ENCODE data around the gene UBXN11. TPM values are rescaled to one million over a fixed set of nuclear protein-coding genes. Genes with fewer than 3 reads are reported as not detected.
"Not testable (repeated sequence)": the region's sequence is repeated elsewhere in the genome, so short reads cannot be mapped to it uniquely, and the experiment has no call there.

UBXN11 gene
- total RNA-seq, 4 donors from 2014 or later, result 4.9 to 17.9 (median 12.0) TPM

- Histone ChIP-seq H3K4me1 (peaks cover 4 to 22% (median 6%) of the 10 kb centered on the region in 4 donors), H3K36me3 (no peaks in the 10 kb centered on the region), H3K4me3 (peak within 1 kb of the TSS in 2 of 4 donors; percentile 11 to 44), H3K27me3 (no peaks in the 10 kb centered on the region), H3K27ac (peak within 1 kb of the TSS; percentile 62 to 72 (median 64)), H3K9me3 (no peaks in the 10 kb centered on the region)
- intact Hi-C loops (cut with DNase I; ENCODE audit: low total_unique reads), result no loop called here
- TF ChIP-seq POLR2AphosphoS5 (IDR thresholded peaks at IDR 0.05), result peak in 2 of 3 donors; percentile 33 to 42
- peak; percentile 43 for TF ChIP-seq POLR2A (IDR thresholded peaks at IDR 0.05)
- no peak for TF ChIP-seq CTCF (IDR thresholded peaks at IDR 0.05)
- no peak for TF ChIP-seq EP300 (IDR thresholded peaks at IDR 0.05; ENCODE audit: low read depth)
- WGBS, 2 donors (ENCODE audit: low coverage in 1 of 2), result 61 to 70% methylated on average over 2 to 12 of the region's 12 CpGs
- in situ Hi-C loops (cut with MboI; ENCODE audit: low pct_ligation_motif_present in 1 of 4, low pct_unique_long_range_greater_than_20kb in 1 of 4, low sequenced_read_pairs in 3 of 4), result no loop called here
- DNase-seq, result peak; percentile 63
Observed at GRCh38 chr1:26317612-26318337, 11.3 kb upstream of the UBXN11 start, which contains the start of gene CD52. TSS of gene CD52 (plus strand) at chr1:26317958. CDS start at chr1:26318018, 60 bp downstream.

DNA sequence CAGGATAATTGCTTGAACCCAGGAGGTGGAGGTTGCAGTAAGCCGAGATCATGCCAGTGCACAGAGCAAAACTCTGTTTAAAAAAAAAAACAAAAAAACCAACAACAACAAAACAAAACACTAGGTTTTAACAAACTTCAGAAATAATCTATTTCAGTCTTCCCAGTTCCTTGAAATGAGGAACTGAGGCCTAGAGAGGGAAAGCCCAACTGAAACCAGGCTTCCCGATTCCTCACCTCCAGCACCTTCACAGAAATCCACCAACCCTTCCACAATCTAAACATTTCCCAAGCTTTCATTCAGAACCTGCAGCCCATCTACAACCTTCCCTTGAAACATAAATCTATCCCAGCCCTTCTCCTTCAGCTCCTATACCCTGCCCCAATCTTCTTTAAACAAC, 10.7 kb upstream of the UBXN11 start:
- in situ Hi-C loops (cut with MboI; ENCODE audit: low pct_ligation_motif_present in 1 of 4, low pct_unique_long_range_greater_than_20kb in 1 of 4, low sequenced_read_pairs in 3 of 4), result no loop called here
- peaks cover 4 to 22% (median 6%) of the 10 kb centered on the region in 4 donors for H3K4me1 ChIP-seq
- H3K4me3 ChIP-seq, result no peak overlapping the region
- intact Hi-C loops (cut with DNase I; ENCODE audit: low total_unique reads), result no loop called here
- WGBS, 2 donors (ENCODE audit: low coverage in 1 of 2), result 43 to 71% methylated on average over 1 to 2 of the region's 2 CpGs
- H3K27me3 ChIP-seq, result no peaks in the 10 kb centered on the region
- H3K36me3 ChIP-seq, result no peaks in the 10 kb centered on the region
- H3K9me3 ChIP-seq, result no peaks in the 10 kb centered on the region
- TF ChIP-seq EP300 (IDR thresholded peaks at IDR 0.05; ENCODE audit: low read depth) (no peak), POLR2AphosphoS5 (IDR thresholded peaks at IDR 0.05) (no peak)
- no peak for DNase-seq
- H3K27ac ChIP-seq, result peak overlapping the region; percentile 62 to 72 (median 64)

- no peaks in the 10 kb centered on the region for H3K9me3 ChIP-seq
- no peaks in the 10 kb centered on the region for H3K36me3 ChIP-seq
- H3K4me3 ChIP-seq, result no peak overlapping the region
- peaks cover 1 to 15% (median 3%) of the 10 kb centered on the region in 4 donors for H3K4me1 ChIP-seq
- 69 to 85% methylated on average over 3 to 8 of the region's 8 CpGs for WGBS, 2 donors (ENCODE audit: low coverage in 1 of 2)
- intact Hi-C loops (cut with DNase I; ENCODE audit: low total_unique reads), result no loop called here
- DNase-seq, result no peak
- in situ Hi-C loops (cut with MboI; ENCODE audit: low pct_ligation_motif_present in 1 of 4, low pct_unique_long_range_greater_than_20kb in 1 of 4, low sequenced_read_pairs in 3 of 4), result no loop called here
- TF ChIP-seq EP300 (IDR thresholded peaks at IDR 0.05; ENCODE audit: low read depth) (no peak), POLR2AphosphoS5 (IDR thresholded peaks at IDR 0.05) (no peak)
- H3K27me3 ChIP-seq, result no peaks in the 10 kb centered on the region
- H3K27ac ChIP-seq, result peak overlapping the region in 3 of 4 donors; percentile 6 to 50 (median 41)
Observed at GRCh38 chr1:26315874-26316850, 9.7 kb upstream of the UBXN11 start.

- intact Hi-C loops (cut with DNase I; ENCODE audit: low total_unique reads), result no loop called here
- 76 to 87% methylated on average over 5 of the region's 5 CpGs for WGBS, 2 donors (ENCODE audit: low coverage in 1 of 2)
- peak overlapping the region in 2 of 4 donors; percentile 29 to 50 for H3K27ac ChIP-seq
Observed at GRCh38 chr1:26314501-26314900, 8.1 kb upstream of the UBXN11 start.

GRCh38 chr1:26307966-26308899, 1.8 kb upstream of the UBXN11 start:
- DNase-seq; in situ Hi-C loops (cut with MboI; ENCODE audit: low pct_ligation_motif_present in 1 of 4, low pct_unique_long_range_greater_than_20kb in 1 of 4, low sequenced_read_pairs in 3 of 4); H3K4me3 ChIP-seq; H3K9me3 ChIP-seq; H3K27me3 ChIP-seq; H3K36me3 ChIP-seq; intact Hi-C loops (cut with DNase I; ENCODE audit: low total_unique reads): not testable (repeated sequence)
- H3K4me1 ChIP-seq, result peaks cover 5 to 16% (median 11%) of the 10 kb centered on the region in 4 donors
- peak overlapping the region in 2 of 4 donors; percentile 69 to 74 for H3K27ac ChIP-seq
- 80 to 85% methylated on average over 12 to 21 of the region's 21 CpGs for WGBS, 2 donors (ENCODE audit: low coverage in 1 of 2)

More at GRCh38 chr1:26314501-26314900, 8.1 kb upstream of the UBXN11 start:
- Histone ChIP-seq H3K27me3 (no peaks in the 10 kb centered on the region), H3K36me3 (no peaks in the 10 kb centered on the region), H3K4me1 (peaks cover 0 to 11% (median 0%) of the 10 kb centered on the region in 4 donors), H3K4me3 (no peak overlapping the region), H3K9me3 (no peaks in the 10 kb centered on the region)
- TF ChIP-seq CTCF (IDR thresholded peaks at IDR 0.05) (no peak), EP300 (IDR thresholded peaks at IDR 0.05; ENCODE audit: low read depth) (no peak), POLR2A (IDR thresholded peaks at IDR 0.05) (no peak), POLR2AphosphoS5 (IDR thresholded peaks at IDR 0.05) (no peak)
- DNase-seq, result no peak
- in situ Hi-C loops (cut with MboI; ENCODE audit: low pct_ligation_motif_present in 1 of 4, low pct_unique_long_range_greater_than_20kb in 1 of 4, low sequenced_read_pairs in 3 of 4), result no loop called here
